Astrocyte of the spinal cord (primary cell): Measurements from ENCODE around the gene GHR.

Experiments used
- DNase-seq: peaks from one replicate; pipeline ENCODE4 v3.0.0; 2011; ENCODE audit warnings: low read depth, low spot score
- H3K4me3 ChIP-seq: 2 replicates; pipeline ENCODE4 v1.5.1; 2011; ENCODE audit warnings: low read depth, mild to moderate bottlenecking, low read length, moderate library complexity
- in situ Hi-C: cut with HindIII; loops from 2 replicates; pipeline ENCODE4 v1.10.0; 2017; ENCODE audit warnings: low sequenced_read_pairs
- TF ChIP-seq, protein P1 (sequence below): IDR thresholded peaks from 2 replicates; pipeline ENCODE4 v1.5.1; 2012; ENCODE audit warnings: low read depth, mild to moderate bottlenecking, low read length, inconsistent platforms

GHR gene

DNA sequence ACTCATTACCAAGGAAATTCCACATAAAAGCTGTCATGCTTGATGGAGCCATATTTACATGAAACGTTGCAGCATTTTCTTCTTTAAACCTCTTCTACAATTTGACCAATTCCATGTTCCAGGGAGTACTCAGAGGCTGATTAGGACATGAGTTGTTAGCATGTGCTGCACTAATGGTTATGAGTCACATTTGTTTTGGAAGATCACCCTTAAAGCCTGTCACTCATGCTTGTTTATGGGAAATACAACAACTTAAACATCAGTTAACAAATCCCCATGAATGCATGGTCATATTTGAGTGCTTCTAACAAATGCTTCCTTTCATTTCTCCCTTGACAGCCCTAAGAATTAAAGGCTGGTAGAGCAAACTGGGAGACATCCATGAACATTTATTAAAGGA is 156.1 kb downstream of the GHR start:
- no peak overlapping the region for H3K4me3 ChIP-seq
- in situ Hi-C loops, result no loop called here
- no peak for DNase-seq
- TF ChIP-seq, protein P1, sequence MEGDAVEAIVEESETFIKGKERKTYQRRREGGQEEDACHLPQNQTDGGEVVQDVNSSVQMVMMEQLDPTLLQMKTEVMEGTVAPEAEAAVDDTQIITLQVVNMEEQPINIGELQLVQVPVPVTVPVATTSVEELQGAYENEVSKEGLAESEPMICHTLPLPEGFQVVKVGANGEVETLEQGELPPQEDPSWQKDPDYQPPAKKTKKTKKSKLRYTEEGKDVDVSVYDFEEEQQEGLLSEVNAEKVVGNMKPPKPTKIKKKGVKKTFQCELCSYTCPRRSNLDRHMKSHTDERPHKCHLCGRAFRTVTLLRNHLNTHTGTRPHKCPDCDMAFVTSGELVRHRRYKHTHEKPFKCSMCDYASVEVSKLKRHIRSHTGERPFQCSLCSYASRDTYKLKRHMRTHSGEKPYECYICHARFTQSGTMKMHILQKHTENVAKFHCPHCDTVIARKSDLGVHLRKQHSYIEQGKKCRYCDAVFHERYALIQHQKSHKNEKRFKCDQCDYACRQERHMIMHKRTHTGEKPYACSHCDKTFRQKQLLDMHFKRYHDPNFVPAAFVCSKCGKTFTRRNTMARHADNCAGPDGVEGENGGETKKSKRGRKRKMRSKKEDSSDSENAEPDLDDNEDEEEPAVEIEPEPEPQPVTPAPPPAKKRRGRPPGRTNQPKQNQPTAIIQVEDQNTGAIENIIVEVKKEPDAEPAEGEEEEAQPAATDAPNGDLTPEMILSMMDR, result no peak

GRCh38 chr5:42581845-42582244 is 158.6 kb downstream of the GHR start:
- in situ Hi-C loops, result no loop called here
- no peak for DNase-seq
- TF ChIP-seq, protein P1, result no peak
- no peak overlapping the region for H3K4me3 ChIP-seq

DNA sequence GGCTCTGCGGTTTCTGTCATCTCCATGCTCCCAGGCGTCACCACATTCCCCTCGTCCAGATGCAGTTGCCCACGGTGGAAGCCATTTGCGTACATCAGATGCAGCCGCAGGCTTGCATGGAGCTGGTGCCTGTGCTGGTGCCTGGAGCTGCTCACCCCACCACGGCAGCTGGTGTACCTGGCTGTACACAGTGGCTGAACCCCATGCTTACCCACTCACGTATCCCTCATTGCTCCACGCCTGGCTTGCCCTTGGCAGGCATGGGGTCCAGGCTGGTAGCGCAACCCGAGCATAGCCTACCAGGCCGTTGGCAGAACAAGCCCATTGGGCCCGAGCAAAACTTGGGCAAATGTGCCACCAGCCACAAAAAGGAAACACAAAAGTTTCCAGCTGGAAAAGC is 159.5 kb downstream of the GHR start:
- TF ChIP-seq, protein P1, result no peak
- DNase-seq, result no peak
- no peak overlapping the region for H3K4me3 ChIP-seq
- in situ Hi-C loops, result no loop called here

DNA sequence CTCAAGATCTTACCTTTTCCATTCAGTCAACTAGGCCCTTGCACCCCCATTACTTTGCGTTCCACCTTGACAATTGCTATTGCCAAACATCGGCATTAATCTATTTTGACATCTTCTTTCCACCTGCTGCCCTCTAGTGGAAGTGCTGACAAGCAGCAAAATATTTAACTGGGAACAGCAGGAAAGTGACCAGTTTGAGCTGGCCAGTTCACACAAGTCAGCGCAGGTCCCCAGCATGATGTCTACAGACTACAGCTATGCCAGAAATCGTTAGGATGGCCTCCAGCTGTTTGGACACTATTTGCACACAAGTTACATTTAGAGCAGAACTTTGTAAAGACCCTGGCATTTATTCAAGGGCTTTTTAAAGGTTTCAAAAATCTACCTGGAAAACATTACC is 160.1 kb downstream of the GHR start:
- TF ChIP-seq, protein P1, result peak; percentile 82
- DNase-seq, result peak; percentile 48
- no peak overlapping the region for H3K4me3 ChIP-seq
- in situ Hi-C loops, result no loop called here

GRCh38 chr5:42586625-42587024 is 163.4 kb downstream of the GHR start:
- no peak for DNase-seq
- in situ Hi-C loops, result no loop called here

DNA sequence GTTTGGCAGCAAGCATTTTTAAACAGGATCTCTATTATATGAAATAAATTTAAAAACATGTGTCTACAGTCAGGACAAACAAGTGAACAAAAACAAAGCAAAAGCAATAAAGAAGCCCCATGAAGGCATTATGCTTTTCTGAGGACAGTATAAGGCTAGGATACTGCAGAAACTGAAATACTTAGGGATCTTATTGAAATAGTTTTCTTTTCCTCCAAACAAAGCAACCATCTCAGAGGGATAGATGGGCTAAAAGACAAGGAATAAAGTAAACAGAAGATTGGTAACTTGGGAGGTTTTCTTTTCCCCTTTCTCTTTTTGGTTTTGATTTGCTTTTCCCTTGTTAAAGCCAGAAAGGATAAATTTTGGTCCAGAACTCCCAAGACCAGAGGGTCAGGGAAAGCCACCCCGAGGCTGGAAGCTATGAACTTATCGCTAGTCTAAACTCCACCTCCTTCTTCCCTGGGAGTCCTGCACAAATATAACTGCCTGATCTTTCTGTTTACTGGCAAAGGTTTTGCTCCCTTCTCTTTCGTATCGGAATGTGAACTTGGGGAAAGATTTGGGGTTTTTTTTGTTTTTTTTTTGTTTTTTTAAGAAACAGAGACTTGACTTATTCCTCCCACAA is 164.0 kb downstream of the GHR start:
- TF ChIP-seq, protein P1, result no peak
- H3K4me3 ChIP-seq, result no peak overlapping the region
- in situ Hi-C loops, result no loop called here
- DNase-seq, result no peak

More at GRCh38 chr5:42586625-42587024, 163.4 kb downstream of the GHR start:
- TF ChIP-seq, protein P1, result no peak
- no peak overlapping the region for H3K4me3 ChIP-seq
